ENCODE results near the gene ABHD17C. TPM values are rescaled to one million over a fixed set of nuclear protein-coding genes. Genes with fewer than 3 reads are reported as not detected.

Gene ABHD17C
- total RNA-seq, 2 donors from 2014 or later = 92.1 to 152 TPM

DNA sequence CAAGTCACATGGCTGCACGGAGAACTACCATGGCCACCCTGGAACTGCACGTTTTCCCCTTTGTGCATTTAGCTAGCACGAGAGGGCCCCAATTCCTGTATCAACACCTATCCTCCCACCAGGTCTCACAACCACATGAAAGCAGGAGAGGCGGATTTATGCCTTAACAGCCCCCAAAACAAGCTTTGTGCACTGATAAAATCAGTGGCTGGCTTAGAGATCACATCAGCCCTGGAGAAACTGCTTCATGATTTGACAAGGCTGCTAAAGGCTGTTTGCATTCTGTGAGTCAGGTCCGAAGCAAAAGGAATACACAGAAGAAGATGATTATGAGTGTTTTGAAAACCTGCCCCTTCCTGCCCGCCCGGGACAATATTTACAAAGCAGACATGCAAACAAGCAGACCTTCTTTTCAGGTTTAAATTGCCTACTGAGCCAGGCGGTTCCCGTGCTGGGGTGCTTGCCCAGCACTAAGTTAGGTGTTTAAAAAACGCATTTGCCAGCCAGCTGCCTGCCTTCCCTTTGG lies 109.9 kb downstream of the ABHD17C start:
- Histone ChIP-seq H3K9me3 (no peaks in the 10 kb centered on the region), H3K36me3 (no peaks in the 10 kb centered on the region), H3K27ac (no peak overlapping the region), H3K4me3 (no peak overlapping the region), H3K27me3 (no peaks in the 10 kb centered on the region), H3K4me1 (no peaks in the 10 kb centered on the region), H3K9ac (ENCODE audit: low read depth in 2 of 2, low read length in 2 of 2) (no peak overlapping the region)
- DNase-seq = peak; percentile 38
- intact Hi-C loops (cut with DNase I) = no loop called here
- TF ChIP-seq, protein P1, sequence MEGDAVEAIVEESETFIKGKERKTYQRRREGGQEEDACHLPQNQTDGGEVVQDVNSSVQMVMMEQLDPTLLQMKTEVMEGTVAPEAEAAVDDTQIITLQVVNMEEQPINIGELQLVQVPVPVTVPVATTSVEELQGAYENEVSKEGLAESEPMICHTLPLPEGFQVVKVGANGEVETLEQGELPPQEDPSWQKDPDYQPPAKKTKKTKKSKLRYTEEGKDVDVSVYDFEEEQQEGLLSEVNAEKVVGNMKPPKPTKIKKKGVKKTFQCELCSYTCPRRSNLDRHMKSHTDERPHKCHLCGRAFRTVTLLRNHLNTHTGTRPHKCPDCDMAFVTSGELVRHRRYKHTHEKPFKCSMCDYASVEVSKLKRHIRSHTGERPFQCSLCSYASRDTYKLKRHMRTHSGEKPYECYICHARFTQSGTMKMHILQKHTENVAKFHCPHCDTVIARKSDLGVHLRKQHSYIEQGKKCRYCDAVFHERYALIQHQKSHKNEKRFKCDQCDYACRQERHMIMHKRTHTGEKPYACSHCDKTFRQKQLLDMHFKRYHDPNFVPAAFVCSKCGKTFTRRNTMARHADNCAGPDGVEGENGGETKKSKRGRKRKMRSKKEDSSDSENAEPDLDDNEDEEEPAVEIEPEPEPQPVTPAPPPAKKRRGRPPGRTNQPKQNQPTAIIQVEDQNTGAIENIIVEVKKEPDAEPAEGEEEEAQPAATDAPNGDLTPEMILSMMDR (IDR thresholded peaks at IDR 0.05) = no peak

Other genes starting within 250 kb of the ABHD17C start
- 1 to 10 TPM; 2.1 to 2.9 TPM for gene CEMIP, start 84.1 kb downstream of the ABHD17C start, total RNA-seq

All from colonic mucosa (tissue), 4 donors.